HepG2 (cell line): ENCODE results near the gene ZBTB34. TPM values are rescaled to one million over a fixed set of nuclear protein-coding genes. Genes with fewer than 3 reads are reported as not detected.

ENCODE experiments used
- ATAC-seq: fragments of 200-7000 bp; cut with Tn5 transposase; 3 replicates; pipeline ENCODE4 v1.9.1; 2020; ENCODE audit warnings: mild to moderate bottlenecking, moderate library complexity
- BruUV-seq: library from RNA; stranded (reverse); fragments of 400-500 nt; replicated peaks from 2 replicates; lab custom pipeline; 2021; lab: Mats Ljungman, UMichigan
- CTCF ChIA-PET: fragments of 300-600 bp; formaldehyde crosslinking; extraction: SDS; loops from one replicate; lab custom pipeline; 2021; ENCODE audit warnings: low total read pairs, inconsistent platforms, low intra/inter-chr PET ratio; lab: Yijun Ruan, JAX
- POLR2A ChIA-PET: fragments of 350-600 bp; sonication (Branson Sonifier 250); formaldehyde crosslinking; loops from one replicate; lab custom pipeline; 2020; ENCODE audit warnings: antibody characterized with exemption, inconsistent platforms; lab: Yijun Ruan, JAX
- DNase-seq: peaks from one replicate; pipeline ENCODE4 v3.0.0-alpha.2; 2015; ENCODE audit warnings: low spot score
- FAIRE-seq: peaks from 3 replicates; lab custom pipeline; 2011; peaks lifted over from hg19 to GRCh38; lab: Jason Lieb, UNC
- H2AFZ ChIP-seq: one replicate; pipeline ENCODE4 v1.6.1; 2011; ENCODE audit warnings: low read length, inconsistent platforms
- H3K27ac ChIP-seq: fragments of 300-600 bp; 3 replicates; pipeline ENCODE4 v1.8.0; 2011; ENCODE audit warnings: mixed run types, mild to moderate bottlenecking, mixed read lengths, low read length, inconsistent platforms; ENCODE audit not compliant: insufficient read depth; ENCODE audit errors: extremely low read length
- H3K27me3 ChIP-seq, 2 experiments: fragments of 200-600 bp in 1 of 2; 2 replicates in 1 of 2; 3 replicates in 1 of 2; pipeline versions ENCODE4 v1.6.0 to v1.8.0; 2011; ENCODE audit warnings: low read length in 2 of 2, mild to moderate bottlenecking in 2 of 2, moderate library complexity in 2 of 2, inconsistent platforms in 1 of 2; ENCODE audit not compliant: insufficient read depth in 2 of 2, control insufficient read depth in 1 of 2
- H3K36me3 ChIP-seq, 2 experiments: fragments of 200-600 bp in 1 of 2; replicated peaks in 1 of 2; 2 replicates in 1 of 2; 3 replicates in 1 of 2; pipeline versions ENCODE4 v1.5.1 to v1.8.0; 2011; ENCODE audit warnings: low read length in 2 of 2, inconsistent platforms in 1 of 2; ENCODE audit not compliant: insufficient read depth in 2 of 2, control insufficient read depth in 1 of 2
- H3K4me1 ChIP-seq: 2 replicates; pipeline ENCODE4 v1.5.1; 2012; ENCODE audit warnings: low read length, inconsistent platforms; ENCODE audit not compliant: insufficient read depth
- H3K4me2 ChIP-seq: 2 replicates; pipeline ENCODE4 v1.6.0; 2011; ENCODE audit warnings: low read depth, low read length, inconsistent platforms
- H3K4me3 ChIP-seq, 3 experiments: fragments of 200-600 bp in 1 of 3; sonication (generic), shearing (Covaris generic) in 1 of 3; replicated peaks in 1 of 3; 2 replicates each; pipeline ENCODE4 v1.5.1; 2011 to 2016; ENCODE audit warnings: low read length in 3 of 3, inconsistent platforms in 2 of 3, low read depth in 2 of 3, mild to moderate bottlenecking in 2 of 3, control low read depth in 1 of 3, mixed read lengths in 1 of 3; ENCODE audit not compliant: insufficient read depth in 1 of 3
- H3K79me2 ChIP-seq: one replicate; pipeline ENCODE4 v1.6.1; 2011; ENCODE audit warnings: low read length, inconsistent platforms; ENCODE audit not compliant: insufficient read depth
- H3K9ac ChIP-seq: 2 replicates; pipeline ENCODE4 v1.6.0; 2011; ENCODE audit warnings: mild to moderate bottlenecking, low read depth, low read length, inconsistent platforms; ENCODE audit not compliant: insufficient read depth
- H3K9me3 ChIP-seq: 2 replicates; pipeline ENCODE4 v1.5.1; 2012; ENCODE audit warnings: mild to moderate bottlenecking, low read length
- H4K20me1 ChIP-seq: 2 replicates; pipeline ENCODE4 v1.6.0; 2011; ENCODE audit warnings: inconsistent platforms, mild to moderate bottlenecking, low read length, moderate library complexity; ENCODE audit not compliant: insufficient read depth
- NBN ChIP-seq: fragments of 450-650 bp; conservative IDR thresholded peaks from 2 replicates; pipeline ENCODE4 v1.6.1; 2017
- NR2C2 ChIP-seq: sonication (generic); formaldehyde crosslinking; IDR thresholded peaks from 2 replicates; pipeline ENCODE4 v1.4.0; 2020; ENCODE audit warnings: missing genetic modification reagents, mild to moderate bottlenecking, moderate library complexity, borderline replicate concordance
- SATB2 ChIP-seq: sonication (generic); formaldehyde crosslinking; IDR thresholded peaks from 2 replicates; pipeline ENCODE4 v1.5.0; 2020; ENCODE audit warnings: missing genetic modification reagents
- SIN3A ChIP-seq: IDR thresholded peaks from 2 replicates; pipeline ENCODE4 v1.6.1; 2011; ENCODE audit warnings: low read depth, mild to moderate bottlenecking, control low read depth, low read length, borderline replicate concordance
- STAG1 ChIP-seq: sonication (generic); formaldehyde crosslinking; IDR thresholded peaks from 2 replicates; pipeline ENCODE4 v1.4.0; 2020; ENCODE audit warnings: missing genetic modification reagents
- ZBTB7B ChIP-seq: sonication (generic); formaldehyde crosslinking; IDR thresholded peaks from 2 replicates; pipeline ENCODE4 v1.4.0; 2020; ENCODE audit warnings: missing genetic modification reagents
- ZNF10 ChIP-seq: sonication (generic); formaldehyde crosslinking; IDR thresholded peaks from 2 replicates; pipeline ENCODE4 v1.4.0; 2020; ENCODE audit warnings: mild to moderate bottlenecking, low read depth, missing genetic modification reagents, borderline replicate concordance
- ZNF709 ChIP-seq: sonication (generic); formaldehyde crosslinking; IDR thresholded peaks from 2 replicates; pipeline ENCODE4 v1.5.0; 2020; ENCODE audit warnings: mild to moderate bottlenecking, missing genetic modification reagents
- WGBS: methylation state at CpG from one replicate; pipeline ENCODE4 v1.1.6; 2017; ENCODE audit warnings: low lambda C conversion rate; 5-methylcytosine and 5-hydroxymethylcytosine counted together
- in situ Hi-C: cut with HindIII; loops from 2 replicates; pipeline ENCODE4 v1.10.0; 2017; ENCODE audit warnings: low pct_unique_long_range_greater_than_20kb; ENCODE audit not compliant: extremely low pct_ligation_motif_present
- intact Hi-C: fragments of 100-400 bp; cut with micrococcal nuclease; formaldehyde crosslinking; loops from one replicate; pipeline ENCODE4 v1.10.0; 2022; ENCODE audit not compliant: unreplicated experiment
- polyA plus RNA-seq, 8 experiments: library from polyadenylated mRNA; depleted of rRNA in 3 of 8; stranded (reverse) in 7 of 8; unstranded in 1 of 8; fragments of >200 nt; fragmentation: Illumina TruSeq in 4 of 8; extraction: Trizol in 4 of 8; gene quantifications; 2 replicates each; pipeline versions ENCODE4 v1.2.1 to v1.2.3, GENCODE V29; 2011 to 2016; ENCODE audit warnings: low read depth in 4 of 8, missing spikeins in 1 of 8, mixed read lengths in 1 of 8; ENCODE audit not compliant: insufficient read depth in 1 of 8
- total RNA-seq, 5 experiments: library from RNA; depleted of rRNA; stranded (reverse); fragments of >200 nt; fragmentation: Illumina TruSeq; extraction: Trizol; gene quantifications; 2 replicates each; pipeline ENCODE4 v1.2.3, GENCODE V29; 2016; ENCODE audit warnings: low read depth in 1 of 5

Gene ZBTB34
- total and polyA plus RNA-seq, 2 of the 13 experiments (the other 11 are each of a cell fraction or from before 2014, with no cell fraction given) = 5.9 to 8.7 TPM

DNA sequence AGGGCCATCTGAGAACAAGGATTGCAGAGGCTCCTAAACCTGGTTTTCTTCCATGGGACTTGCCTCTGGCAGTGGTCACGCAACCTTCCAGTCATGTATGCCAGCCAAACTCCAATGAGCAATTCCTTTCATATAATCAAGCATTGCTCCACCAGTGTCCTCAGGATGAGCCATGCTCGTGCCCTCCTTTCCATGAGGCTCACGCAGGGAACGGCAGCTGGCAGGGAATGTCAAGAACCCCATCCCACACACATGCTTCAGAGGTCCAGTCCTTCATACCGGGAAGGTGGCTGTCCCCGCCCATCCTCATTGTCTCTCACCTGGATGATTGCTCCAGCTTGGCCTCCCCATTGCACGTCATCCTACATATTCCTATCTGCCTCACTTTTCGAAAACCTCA lies 13.4 kb upstream of the ZBTB34 start:
- WGBS = 83% methylated on average over 8 of the region's 8 CpGs
- intact Hi-C loops = no loop called here
- Histone ChIP-seq H3K4me2 (no peak overlapping the region), H3K4me1 (peaks cover 11% of the 10 kb centered on the region), H3K9me3 (no peaks in the 10 kb centered on the region), H3K27ac (no peak overlapping the region), H3K36me3 (no peaks in the 10 kb centered on the region), H3K27me3 (peaks cover 1 to 3% of the 10 kb centered on the region in 2 experiments; a peak in 1 of 5 replicates), H4K20me1 (no peaks in the 10 kb centered on the region), H2AFZ (no peak overlapping the region), H3K4me3 (no peak overlapping the region), H3K79me2 (no peaks in the 10 kb centered on the region), H3K9ac (no peak overlapping the region)
- no TSS peak for BruUV-seq
- ChIA-PET CTCF (no interaction called here), POLR2A (no interaction called here)
- FAIRE-seq (no peak), DNase-seq (no peak), ATAC-seq (no peak)
- TF ChIP-seq SIN3A (no peak), ZNF709 (CRISPR knock-in tag) (no peak), ZBTB7B (CRISPR knock-in tag) (no peak), SATB2 (CRISPR knock-in tag) (no peak), NR2C2 (no peak), ZNF10 (CRISPR knock-in tag) (no peak)
- in situ Hi-C loops = no loop called here

GRCh38 chr9:126849591-126850225 lies 10.7 kb upstream of the ZBTB34 start:
- intact Hi-C loops = no loop called here
- peak overlapping the region; percentile 50; the same call in 1 of the 2 replicates for H3K4me2 ChIP-seq
- DNase-seq = no peak
- H3K27ac ChIP-seq = no peak overlapping the region
- H3K4me1 ChIP-seq = peaks cover 24% of the 10 kb centered on the region
- H3K27me3 ChIP-seq = peaks cover 1 to 9% of the 10 kb centered on the region in 2 experiments; a peak in 1 of 5 replicates
- 33% methylated on average over 7 of the region's 8 CpGs for WGBS
- no peak for FAIRE-seq
- no peaks in the 10 kb centered on the region for H3K79me2 ChIP-seq
- no peak overlapping the region for H3K4me3 ChIP-seq
- no peak overlapping the region for H3K9ac ChIP-seq
- no peaks in the 10 kb centered on the region for H4K20me1 ChIP-seq
- no peak overlapping the region for H2AFZ ChIP-seq
- no TSS peak for BruUV-seq
- ChIA-PET POLR2A (no interaction called here), CTCF (no interaction called here)
- no peaks in the 10 kb centered on the region for H3K36me3 ChIP-seq
- in situ Hi-C loops = no loop called here
- 0 out of 2 replicates have a peak, but pooled peaks have one; percentile 6 for TF ChIP-seq STAG1
- no peak for TF ChIP-seq NBN
- H3K9me3 ChIP-seq = no peaks in the 10 kb centered on the region
- peak; percentile 44; the same call in 2 of the 3 replicates for ATAC-seq
